Measurements from ENCODE around the gene TAPBPL. TPM values are rescaled to one million over a fixed set of nuclear protein-coding genes. Genes with fewer than 3 reads are reported as not detected.
"Not testable (repeated sequence)": the region's sequence is repeated elsewhere in the genome, so short reads cannot be mapped to it uniquely, and the experiment has no call there.

The TAPBPL gene
- polyA plus RNA-seq, 1 donor, result 38.5 TPM

GRCh38 chr12:6463858-6464257 lies 12.0 kb downstream of the TAPBPL start:
- Histone ChIP-seq H3K4me1 (ENCODE audit: control insufficient read depth, insufficient read depth, low read length) (no peaks in the 10 kb centered on the region), H3K27me3 (ENCODE audit: control insufficient read depth, insufficient read depth, low read length) (no peaks in the 10 kb centered on the region), H3K9me3 (ENCODE audit: control insufficient read depth, low read depth, low read length) (no peaks in the 10 kb centered on the region), H3K36me3 (ENCODE audit: control insufficient read depth, insufficient read depth, low read length) (peaks cover 71% of the 10 kb centered on the region), H3K27ac (ENCODE audit: low read length) (no peak overlapping the region), H3K4me3 (ENCODE audit: low read length) (no peak overlapping the region)
- WGBS (ENCODE audit: insufficient coverage, low lambda C conversion rate), result 100% methylated on average over 1 of the region's 6 CpGs
- DNase-seq, result no peak

GRCh38 chr12:6464531-6464930 lies 12.7 kb downstream of the TAPBPL start:
- no CpG with 5 or more reads among the region's 8 CpGs for WGBS (ENCODE audit: insufficient coverage, low lambda C conversion rate)
- no peaks in the 10 kb centered on the region for H3K27me3 ChIP-seq (ENCODE audit: control insufficient read depth, insufficient read depth, low read length)
- H3K36me3 ChIP-seq (ENCODE audit: control insufficient read depth, insufficient read depth, low read length), result peaks cover 65% of the 10 kb centered on the region
- no peak overlapping the region for H3K4me3 ChIP-seq (ENCODE audit: low read length)
- H3K9me3 ChIP-seq (ENCODE audit: control insufficient read depth, low read depth, low read length), result no peaks in the 10 kb centered on the region
- H3K27ac ChIP-seq (ENCODE audit: low read length), result no peak overlapping the region
- no peak for DNase-seq
- H3K4me1 ChIP-seq (ENCODE audit: control insufficient read depth, insufficient read depth, low read length), result no peaks in the 10 kb centered on the region

DNA sequence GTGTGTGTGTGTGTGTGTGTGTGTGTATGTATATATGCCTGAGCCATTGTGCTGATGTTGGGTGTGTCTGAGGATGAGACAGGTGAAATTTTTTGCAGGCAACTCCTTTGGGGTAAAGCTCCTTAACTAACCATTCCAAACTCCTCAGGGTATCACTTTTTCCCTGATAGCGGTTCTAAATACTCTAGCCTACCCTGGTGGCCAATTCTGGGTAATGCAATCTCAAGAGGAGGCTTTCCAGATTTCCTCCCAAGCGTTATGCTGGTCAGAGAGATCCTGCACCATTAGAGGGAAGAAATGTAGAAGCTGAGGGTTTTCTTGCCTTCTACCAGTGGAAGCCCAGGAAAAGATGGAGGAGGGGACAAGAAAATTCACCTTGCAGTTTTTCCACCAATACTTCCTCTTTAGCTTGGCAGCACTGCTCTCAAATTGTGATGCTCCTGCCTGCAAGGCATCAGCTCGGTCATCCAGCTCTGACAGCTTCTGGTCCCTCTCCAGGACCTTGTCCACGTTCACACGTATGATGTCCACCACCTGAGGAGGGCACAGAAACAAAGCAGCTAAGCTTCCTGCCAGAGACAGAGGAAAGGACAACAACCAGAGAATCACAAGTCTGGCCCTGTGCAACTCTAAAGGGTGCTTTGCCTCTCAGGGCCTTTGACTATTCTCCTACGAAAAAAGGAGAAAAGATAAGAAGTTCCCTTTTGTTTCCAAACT lies 13.8 kb downstream of the TAPBPL start:
- peaks cover 4% of the 10 kb centered on the region for H3K9me3 ChIP-seq (ENCODE audit: control insufficient read depth, low read depth, low read length)
- peaks cover 54% of the 10 kb centered on the region for H3K36me3 ChIP-seq (ENCODE audit: control insufficient read depth, insufficient read depth, low read length)
- no peak overlapping the region for H3K27ac ChIP-seq (ENCODE audit: low read length)
- DNase-seq, result peak; percentile 41 to 44
- no peaks in the 10 kb centered on the region for H3K27me3 ChIP-seq (ENCODE audit: control insufficient read depth, insufficient read depth, low read length)
- no CpG with 5 or more reads among the region's 6 CpGs for WGBS (ENCODE audit: insufficient coverage, low lambda C conversion rate)
- peaks cover 3% of the 10 kb centered on the region for H3K4me1 ChIP-seq (ENCODE audit: control insufficient read depth, insufficient read depth, low read length)
- no peak overlapping the region for H3K4me3 ChIP-seq (ENCODE audit: low read length)

DNA sequence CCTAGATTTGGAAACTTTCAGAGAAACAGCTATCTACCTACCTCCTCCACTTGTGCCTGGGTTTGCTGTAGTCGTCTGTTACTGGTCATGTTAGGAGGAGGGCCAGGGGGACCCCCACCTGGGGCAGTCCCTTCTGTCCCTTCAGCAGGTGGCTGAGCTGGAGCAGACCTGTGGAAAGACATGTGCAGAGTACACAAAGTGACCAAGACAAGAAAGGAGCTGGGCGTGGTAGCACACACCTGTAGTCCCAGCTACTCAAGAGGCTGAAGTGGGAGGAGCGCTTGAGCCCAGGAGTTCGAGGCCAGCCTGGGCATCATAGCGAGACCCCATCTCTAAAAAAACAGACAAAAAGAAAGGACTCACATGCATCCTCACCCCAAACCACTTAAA lies 14.3 kb downstream of the TAPBPL start:
- Histone ChIP-seq H3K4me1 (ENCODE audit: control insufficient read depth, insufficient read depth, low read length) (peaks cover 5% of the 10 kb centered on the region), H3K4me3 (ENCODE audit: low read length) (no peak overlapping the region), H3K9me3 (ENCODE audit: control insufficient read depth, low read depth, low read length) (peaks cover 4% of the 10 kb centered on the region), H3K36me3 (ENCODE audit: control insufficient read depth, insufficient read depth, low read length) (peaks cover 48% of the 10 kb centered on the region), H3K27me3 (ENCODE audit: control insufficient read depth, insufficient read depth, low read length) (no peaks in the 10 kb centered on the region), H3K27ac (ENCODE audit: low read length) (no peak overlapping the region)
- no CpG with 5 or more reads among the region's 5 CpGs for WGBS (ENCODE audit: insufficient coverage, low lambda C conversion rate)
- DNase-seq, result no peak

DNA sequence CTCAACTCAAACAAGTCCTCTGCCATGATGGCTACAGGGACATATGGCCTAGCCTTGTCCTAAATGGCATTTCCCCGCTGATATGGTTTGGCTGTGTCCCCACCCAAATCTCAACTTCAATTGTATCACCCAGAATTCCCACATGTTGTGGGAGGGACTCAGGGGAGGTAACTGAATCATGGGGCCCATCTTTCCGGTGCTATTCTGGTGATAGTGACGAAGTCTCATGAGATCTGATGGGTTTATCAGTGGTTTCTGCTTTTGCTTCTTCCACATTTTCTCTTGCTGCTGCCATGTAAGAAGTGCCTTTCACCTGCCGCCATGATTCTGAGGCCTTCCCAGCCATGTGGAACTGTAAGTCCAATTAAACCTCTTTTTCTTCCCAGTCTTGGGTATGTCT lies 14.9 kb downstream of the TAPBPL start:
- WGBS (ENCODE audit: insufficient coverage, low lambda C conversion rate), result no CpG with 5 or more reads among the region's 4 CpGs
- not testable (repeated sequence) for DNase-seq; H3K27ac ChIP-seq (ENCODE audit: low read length); H3K4me1 ChIP-seq (ENCODE audit: control insufficient read depth, insufficient read depth, low read length); H3K4me3 ChIP-seq (ENCODE audit: low read length); H3K9me3 ChIP-seq (ENCODE audit: control insufficient read depth, low read depth, low read length); H3K27me3 ChIP-seq (ENCODE audit: control insufficient read depth, insufficient read depth, low read length)
- peaks cover 43% of the 10 kb centered on the region for H3K36me3 ChIP-seq (ENCODE audit: control insufficient read depth, insufficient read depth, low read length)

GRCh38 chr12:6467571-6468282 lies 15.9 kb downstream of the TAPBPL start:
- H3K36me3 ChIP-seq (ENCODE audit: control insufficient read depth, insufficient read depth, low read length), result peaks cover 33% of the 10 kb centered on the region
- H3K27ac ChIP-seq (ENCODE audit: low read length); H3K4me3 ChIP-seq (ENCODE audit: low read length); H3K9me3 ChIP-seq (ENCODE audit: control insufficient read depth, low read depth, low read length); DNase-seq; H3K4me1 ChIP-seq (ENCODE audit: control insufficient read depth, insufficient read depth, low read length); H3K27me3 ChIP-seq (ENCODE audit: control insufficient read depth, insufficient read depth, low read length): not testable (repeated sequence)
- WGBS (ENCODE audit: insufficient coverage, low lambda C conversion rate), result no CpG with 5 or more reads among the region's 9 CpGs

DNA sequence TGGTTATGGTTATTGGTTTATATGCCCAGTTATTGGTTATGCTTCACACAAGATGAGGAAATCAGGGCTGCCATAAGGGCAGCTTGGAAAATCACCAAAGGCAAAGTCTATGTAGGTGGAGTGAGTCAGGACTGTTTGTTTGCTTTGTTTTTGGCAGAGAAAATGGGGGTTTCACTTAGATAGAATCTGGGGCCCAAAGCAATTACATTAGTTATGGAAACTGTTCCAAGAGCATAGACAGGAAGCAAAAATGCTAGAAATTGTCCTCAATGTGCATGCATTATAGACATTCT lies 16.4 kb downstream of the TAPBPL start:
- Histone ChIP-seq H3K27me3 (ENCODE audit: control insufficient read depth, insufficient read depth, low read length) (no peaks in the 10 kb centered on the region), H3K4me3 (ENCODE audit: low read length) (no peak overlapping the region), H3K4me1 (ENCODE audit: control insufficient read depth, insufficient read depth, low read length) (peaks cover 8% of the 10 kb centered on the region), H3K36me3 (ENCODE audit: control insufficient read depth, insufficient read depth, low read length) (peaks cover 28% of the 10 kb centered on the region), H3K27ac (ENCODE audit: low read length) (no peak overlapping the region), H3K9me3 (ENCODE audit: control insufficient read depth, low read depth, low read length) (peaks cover 4% of the 10 kb centered on the region)
- no peak for DNase-seq

GRCh38 chr12:6469092-6469491 lies 17.2 kb downstream of the TAPBPL start:
- no peak for DNase-seq
- no peaks in the 10 kb centered on the region for H3K27me3 ChIP-seq (ENCODE audit: control insufficient read depth, insufficient read depth, low read length)
- H3K4me1 ChIP-seq (ENCODE audit: control insufficient read depth, insufficient read depth, low read length), result peaks cover 8% of the 10 kb centered on the region
- H3K9me3 ChIP-seq (ENCODE audit: control insufficient read depth, low read depth, low read length), result peaks cover 4% of the 10 kb centered on the region
- 95% methylated on average over 5 of the region's 6 CpGs for WGBS (ENCODE audit: insufficient coverage, low lambda C conversion rate)
- no peak overlapping the region for H3K27ac ChIP-seq (ENCODE audit: low read length)
- H3K4me3 ChIP-seq (ENCODE audit: low read length), result no peak overlapping the region
- H3K36me3 ChIP-seq (ENCODE audit: control insufficient read depth, insufficient read depth, low read length), result peaks cover 20% of the 10 kb centered on the region

GRCh38 chr12:6469609-6470374 lies 17.9 kb downstream of the TAPBPL start:
- Histone ChIP-seq H3K9me3 (ENCODE audit: control insufficient read depth, low read depth, low read length) (peaks cover 4% of the 10 kb centered on the region), H3K4me1 (ENCODE audit: control insufficient read depth, insufficient read depth, low read length) (peaks cover 8% of the 10 kb centered on the region)

DNA sequence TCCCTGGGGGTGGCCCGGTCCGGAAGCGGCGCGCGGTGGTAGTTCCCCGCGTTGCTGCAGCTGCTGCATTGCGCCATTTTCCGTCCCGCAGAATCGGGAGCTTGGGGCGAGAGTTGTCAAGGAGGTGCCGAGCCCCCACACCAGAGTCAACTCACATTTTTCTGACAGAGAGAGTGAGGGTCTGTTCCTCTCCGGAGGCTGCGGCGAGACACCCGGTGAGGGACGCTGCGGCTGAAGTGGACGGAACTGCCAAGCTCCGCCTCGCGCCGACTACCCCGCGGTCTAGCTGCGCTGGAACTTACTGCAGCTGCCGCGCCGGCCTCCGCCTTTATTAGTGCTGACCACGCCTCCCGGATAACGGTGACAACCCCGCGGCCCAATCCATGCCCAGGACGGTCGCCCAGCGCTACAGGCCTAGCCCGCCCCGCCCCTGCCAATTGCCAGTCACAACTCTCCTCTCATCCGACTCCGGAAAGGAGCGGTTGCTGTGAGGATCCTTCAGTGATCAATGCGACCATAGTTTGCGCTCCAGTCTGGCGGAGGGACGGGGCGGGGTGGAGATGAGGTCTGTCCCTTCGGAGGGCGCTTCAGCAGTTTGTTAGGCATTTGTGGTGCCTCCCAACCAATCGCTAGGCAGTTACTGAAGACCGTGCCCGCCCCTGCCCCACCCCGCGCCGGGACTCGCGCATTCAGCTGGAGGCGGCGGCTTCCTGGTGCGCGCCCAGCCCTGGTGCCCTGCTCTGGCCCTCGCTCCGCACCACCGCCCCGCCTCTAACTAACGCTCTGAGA lies 18.7 kb downstream of the TAPBPL start, which contains the start of gene VAMP1:
VAMP1 (minus strand) TSS at position 303 of the 789 bp plus-strand sequence; CDS start at position 157, 146 bp downstream.
- peak within 1 kb of the TSS; percentile 80 for H3K27ac ChIP-seq (ENCODE audit: low read length)
- peaks cover 8% of the 10 kb centered on the region for H3K4me1 ChIP-seq (ENCODE audit: control insufficient read depth, insufficient read depth, low read length)
- peaks cover 10% of the 10 kb centered on the region for H3K36me3 ChIP-seq (ENCODE audit: control insufficient read depth, insufficient read depth, low read length)
- H3K27me3 ChIP-seq (ENCODE audit: control insufficient read depth, insufficient read depth, low read length), result no peaks in the 10 kb centered on the region
- H3K9me3 ChIP-seq (ENCODE audit: control insufficient read depth, low read depth, low read length), result peaks cover 4% of the 10 kb centered on the region
- peak within 1 kb of the TSS; percentile 63 for H3K4me3 ChIP-seq (ENCODE audit: low read length)
- DNase-seq, result peak; percentile 95 to 98
- no CpG with 5 or more reads among the region's 69 CpGs for WGBS (ENCODE audit: insufficient coverage, low lambda C conversion rate)

More at GRCh38 chr12:6469609-6470374, 17.9 kb downstream of the TAPBPL start:
- peak overlapping the region; percentile 63 for H3K4me3 ChIP-seq (ENCODE audit: low read length)
- DNase-seq, result no peak
- H3K27me3 ChIP-seq (ENCODE audit: control insufficient read depth, insufficient read depth, low read length), result no peaks in the 10 kb centered on the region
- H3K27ac ChIP-seq (ENCODE audit: low read length), result peak overlapping the region; percentile 50
- H3K36me3 ChIP-seq (ENCODE audit: control insufficient read depth, insufficient read depth, low read length), result peaks cover 13% of the 10 kb centered on the region
- WGBS (ENCODE audit: insufficient coverage, low lambda C conversion rate), result 50% methylated on average over 2 of the region's 16 CpGs
